ENCODE measurements around the gene LOXL3. TPM values are rescaled to one million over a fixed set of nuclear protein-coding genes. Genes with fewer than 3 reads are reported as not detected.
A peak's percentile ranks its signal among the peaks of the same experiment; 100 is the strongest.

Gene LOXL3
- total RNA-seq, 1 experiment from 2014 or later: 29.0 TPM

GRCh38 chr2:74499267-74499939, 54.3 kb downstream of the LOXL3 start, which contains the start of gene LBX2:
TSS of gene LBX2 (minus strand) at chr2:74499603. CDS start at chr2:74499537, 66 bp downstream.
- H3K56ac ChIP-seq (ENCODE audit: insufficient read length, low read depth, low read length): no peak within 1 kb of the TSS
- DNase-seq: no peak
- no peaks in the 10 kb centered on the region for H3K9me3 ChIP-seq (ENCODE audit: control insufficient read depth, low read depth, low read length)
- no peak within 1 kb of the TSS for H4K5ac ChIP-seq (ENCODE audit: insufficient read length, low read depth, low read length)
- H2AK5ac ChIP-seq (ENCODE audit: insufficient read length, low read length): no peak within 1 kb of the TSS
- H2BK20ac ChIP-seq (ENCODE audit: low read depth, low read length, poor library complexity, severe bottlenecking): no peak within 1 kb of the TSS
- no peak within 1 kb of the TSS for H3K18ac ChIP-seq (ENCODE audit: insufficient read length, low read depth, low read length)
- peaks cover 87% of the 10 kb centered on the region for H3K27me3 ChIP-seq (ENCODE audit: insufficient read depth, low read length)
- no peak within 1 kb of the TSS for H4K8ac ChIP-seq (replicated peaks; ENCODE audit: insufficient read length, low read depth, low read length)
- peaks cover 2 to 8% (median 6%) of the 10 kb centered on the region in 3 experiments; a peak in 6 of 7 replicates for H3K36me3 Mint-ChIP-seq (ENCODE audit: insufficient read depth in 1 of 3, low read depth in 3 of 3)
- H3K14ac ChIP-seq (ENCODE audit: insufficient read depth, low read length): no peak within 1 kb of the TSS
- H3K4me1 Mint-ChIP-seq: peaks cover 50 to 62% of the 10 kb centered on the region in 2 experiments
- H4K91ac ChIP-seq (ENCODE audit: insufficient read length, low read depth, low read length): no peak within 1 kb of the TSS
- H3K9me3 Mint-ChIP-seq: peaks cover 2 to 3% of the 10 kb centered on the region in 2 experiments; a peak in 3 of 5 replicates
- H3K23me2 ChIP-seq (ENCODE audit: insufficient read length, low read depth, low read length, poor library complexity, severe bottlenecking): peaks cover 41% of the 10 kb centered on the region
- no peak for TF ChIP-seq CTCF (conservative IDR thresholded peaks at IDR 0.05)
- H2BK15ac ChIP-seq (ENCODE audit: low read depth, low read length): no peak within 1 kb of the TSS
- H3K9ac ChIP-seq (ENCODE audit: extremely low read depth, insufficient read length, low read length): no peak within 1 kb of the TSS
- peak within 1 kb of the TSS; percentile 59 for H3K4me2 ChIP-seq (ENCODE audit: insufficient read depth, insufficient read length, low read length)
- H2BK5ac ChIP-seq (ENCODE audit: insufficient read length, low read length): no peak within 1 kb of the TSS
- no peaks in the 10 kb centered on the region for H4K20me1 ChIP-seq (ENCODE audit: control insufficient read depth, insufficient read depth, insufficient read length)
- WGBS (ENCODE audit: extremely low coverage, insufficient read length, low lambda C conversion rate): no CpG with 5 or more reads among the region's 65 CpGs
- no peak within 1 kb of the TSS for H3K4ac ChIP-seq (ENCODE audit: low read depth, low read length)
- no peak within 1 kb of the TSS for H3K27ac ChIP-seq (ENCODE audit: insufficient read length, low read depth, low read length)
- H3K4me1 ChIP-seq (ENCODE audit: insufficient read depth, low read length): peaks cover 2% of the 10 kb centered on the region; the same call in 1 of the 2 replicates
- no peak within 1 kb of the TSS for H2AFZ ChIP-seq (ENCODE audit: low read length)
- H3K4me3 Mint-ChIP-seq: peak within 1 kb of the TSS; percentile 75 to 82
- peaks cover 100% of the 10 kb centered on the region for H3K27me3 Mint-ChIP-seq (ENCODE audit: low read depth)
- no peak within 1 kb of the TSS for H2BK12ac ChIP-seq (ENCODE audit: insufficient read length, low read depth, low read length)
- H3K79me1 ChIP-seq (ENCODE audit: insufficient read depth, low read depth, low read length, poor library complexity, severe bottlenecking): no peaks in the 10 kb centered on the region
- no peak within 1 kb of the TSS for H3K23ac ChIP-seq (ENCODE audit: insufficient read length, low read depth, low read length)
- H3K27ac Mint-ChIP-seq: 0 out of 7 replicates have a peak within 1 kb of the TSS, but pooled peaks of 2 of the 3 experiments have one; percentile 29 to 31
- H3T11ph ChIP-seq (ENCODE audit: low read length): no peak within 1 kb of the TSS
- no peak within 1 kb of the TSS for H2BK120ac ChIP-seq (ENCODE audit: low read depth, low read length, poor library complexity, severe bottlenecking)
- H3K79me2 ChIP-seq (ENCODE audit: insufficient read depth, low read length): no peaks in the 10 kb centered on the region

Data from H9 (cell line).